Thoracic aorta (tissue), 2 donors: ENCODE measurements around the gene CTSO. TPM values are rescaled to one million over a fixed set of nuclear protein-coding genes. Genes with fewer than 3 reads are reported as not detected.

Experiments used
- ATAC-seq: fragments of 150-250 bp; one replicate; pipeline ENCODE4 v1.8.0; 2017; ENCODE audit warnings: low read depth; ENCODE audit not compliant: insufficient number of reproducible peaks, low FRiP score
- DNase-seq: peaks from one replicate; pipeline ENCODE4 v3.0.0-alpha.2; 2020; ENCODE audit warnings: low spot score
- H3K27ac ChIP-seq, 2 donors: fragments of 200-600 bp; sonication (generic); 1 replicate in 1 of 2; 2 replicates in 1 of 2; pipeline ENCODE4 v1.5.1; 2016; ENCODE audit warnings: mild to moderate bottlenecking in 2 of 2, moderate library complexity in 2 of 2
- H3K27me3 ChIP-seq: fragments of 200-600 bp; sonication (generic); replicated peaks from 2 replicates; pipeline ENCODE4 v1.6.0; 2016; ENCODE audit warnings: mild to moderate bottlenecking; ENCODE audit not compliant: insufficient read depth
- H3K36me3 ChIP-seq: fragments of 200-600 bp; sonication (generic); one replicate; pipeline ENCODE4 v1.5.1; 2016
- H3K4me1 ChIP-seq, 2 donors: fragments of 200-600 bp; sonication (generic); 1 replicate in 1 of 2; 2 replicates in 1 of 2; pipeline versions ENCODE4 v1.5.1 to v1.6.0; 2016; ENCODE audit warnings: low read depth in 2 of 2, mild to moderate bottlenecking in 1 of 2; ENCODE audit not compliant: control insufficient read depth in 1 of 2
- H3K4me3 ChIP-seq: fragments of 200-600 bp; sonication (generic); 2 replicates; pipeline ENCODE4 v1.5.1; 2016; ENCODE audit warnings: mild to moderate bottlenecking
- H3K9me3 ChIP-seq: fragments of 200-600 bp; sonication (generic); 2 replicates; pipeline ENCODE4 v1.5.1; 2016
- total RNA-seq, 2 donors: library from RNA; depleted of rRNA; stranded (reverse); fragments of >200 nt; gene quantifications; one replicate each; pipeline versions ENCODE4 v1.1.0 to v1.2.3, GENCODE V29; 2016
- TF ChIP-seq, protein P1 (sequence below): fragments of 200-600 bp; sonication (generic); IDR thresholded peaks from one replicate; pipeline ENCODE4 v1.5.1; 2019; ENCODE audit warnings: antibody characterized with exemption

Gene CTSO
- total RNA-seq, 2 donors from 2014 or later = 31.1 to 36.6 TPM

DNA sequence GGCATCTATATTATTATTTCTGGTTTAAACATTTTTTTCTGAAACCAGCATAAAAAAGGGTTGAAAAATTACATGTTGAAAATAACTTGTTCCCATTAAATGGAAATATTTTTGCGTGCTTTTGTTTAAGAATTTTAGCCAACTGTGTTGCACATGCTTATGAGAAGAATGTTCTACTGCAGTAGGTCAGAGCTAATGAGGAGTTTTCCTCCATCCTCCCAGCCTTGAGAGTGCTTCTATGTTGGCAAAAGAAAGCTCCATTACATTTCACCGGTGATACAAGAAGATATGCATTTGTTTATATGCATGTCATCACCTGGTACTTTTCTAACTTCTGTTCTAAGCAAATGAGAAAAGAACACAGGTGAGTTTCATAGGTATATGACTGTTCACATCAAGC is 63.7 kb downstream of the CTSO start:
- ATAC-seq (no peak), DNase-seq (no peak)
- H3K36me3 ChIP-seq = no peaks in the 10 kb centered on the region
- TF ChIP-seq, protein P1, sequence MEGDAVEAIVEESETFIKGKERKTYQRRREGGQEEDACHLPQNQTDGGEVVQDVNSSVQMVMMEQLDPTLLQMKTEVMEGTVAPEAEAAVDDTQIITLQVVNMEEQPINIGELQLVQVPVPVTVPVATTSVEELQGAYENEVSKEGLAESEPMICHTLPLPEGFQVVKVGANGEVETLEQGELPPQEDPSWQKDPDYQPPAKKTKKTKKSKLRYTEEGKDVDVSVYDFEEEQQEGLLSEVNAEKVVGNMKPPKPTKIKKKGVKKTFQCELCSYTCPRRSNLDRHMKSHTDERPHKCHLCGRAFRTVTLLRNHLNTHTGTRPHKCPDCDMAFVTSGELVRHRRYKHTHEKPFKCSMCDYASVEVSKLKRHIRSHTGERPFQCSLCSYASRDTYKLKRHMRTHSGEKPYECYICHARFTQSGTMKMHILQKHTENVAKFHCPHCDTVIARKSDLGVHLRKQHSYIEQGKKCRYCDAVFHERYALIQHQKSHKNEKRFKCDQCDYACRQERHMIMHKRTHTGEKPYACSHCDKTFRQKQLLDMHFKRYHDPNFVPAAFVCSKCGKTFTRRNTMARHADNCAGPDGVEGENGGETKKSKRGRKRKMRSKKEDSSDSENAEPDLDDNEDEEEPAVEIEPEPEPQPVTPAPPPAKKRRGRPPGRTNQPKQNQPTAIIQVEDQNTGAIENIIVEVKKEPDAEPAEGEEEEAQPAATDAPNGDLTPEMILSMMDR = no peak
- no peak overlapping the region for H3K27ac ChIP-seq
- H3K9me3 ChIP-seq = no peaks in the 10 kb centered on the region
- H3K4me1 ChIP-seq = peaks cover 9 to 15% of the 10 kb centered on the region in 2 donors
- no peaks in the 10 kb centered on the region for H3K27me3 ChIP-seq
- H3K4me3 ChIP-seq = no peak overlapping the region

DNA sequence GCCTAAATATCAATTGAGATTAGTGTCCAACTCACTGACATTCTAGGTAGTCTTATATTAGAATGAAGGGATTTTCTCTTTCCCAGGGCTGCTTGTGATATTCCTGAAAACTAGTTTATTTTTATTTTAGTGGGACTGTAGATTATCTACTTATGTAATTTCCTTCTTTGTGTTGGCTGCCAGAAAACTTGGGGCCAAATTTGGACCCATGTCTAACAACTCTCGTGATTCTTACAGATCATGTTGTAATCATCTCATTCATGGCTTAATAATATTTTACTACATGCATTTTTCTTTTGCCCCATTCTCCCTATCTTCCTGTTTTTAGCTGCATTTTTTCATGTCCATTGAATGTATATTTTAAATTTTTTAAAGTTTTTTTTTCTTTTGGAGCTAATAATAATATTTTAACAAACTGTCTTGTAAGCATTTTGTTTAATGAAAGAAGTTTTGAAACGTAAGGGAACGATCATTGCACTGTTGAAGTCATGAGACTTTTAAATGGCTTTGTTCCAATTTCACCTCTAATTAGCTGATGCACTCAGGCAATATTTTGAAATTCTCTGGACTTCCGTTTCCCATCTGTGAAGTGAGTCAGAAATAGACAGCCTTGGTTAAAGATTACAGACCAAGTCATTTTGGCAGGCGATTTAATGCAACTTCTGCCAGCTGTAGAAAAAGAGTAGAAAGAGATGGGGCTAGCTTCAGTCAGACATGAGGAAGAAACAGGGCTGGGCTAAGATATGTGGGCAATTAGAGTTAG is 64.5 kb downstream of the CTSO start:
- Histone ChIP-seq H3K27ac (no peak overlapping the region), H3K27me3 (no peaks in the 10 kb centered on the region), H3K4me1 (peaks cover 9 to 15% of the 10 kb centered on the region in 2 donors), H3K36me3 (no peaks in the 10 kb centered on the region), H3K9me3 (no peaks in the 10 kb centered on the region), H3K4me3 (no peak overlapping the region)
- TF ChIP-seq, protein P1 = no peak
- no peak for DNase-seq
- ATAC-seq = peak; percentile 73

DNA sequence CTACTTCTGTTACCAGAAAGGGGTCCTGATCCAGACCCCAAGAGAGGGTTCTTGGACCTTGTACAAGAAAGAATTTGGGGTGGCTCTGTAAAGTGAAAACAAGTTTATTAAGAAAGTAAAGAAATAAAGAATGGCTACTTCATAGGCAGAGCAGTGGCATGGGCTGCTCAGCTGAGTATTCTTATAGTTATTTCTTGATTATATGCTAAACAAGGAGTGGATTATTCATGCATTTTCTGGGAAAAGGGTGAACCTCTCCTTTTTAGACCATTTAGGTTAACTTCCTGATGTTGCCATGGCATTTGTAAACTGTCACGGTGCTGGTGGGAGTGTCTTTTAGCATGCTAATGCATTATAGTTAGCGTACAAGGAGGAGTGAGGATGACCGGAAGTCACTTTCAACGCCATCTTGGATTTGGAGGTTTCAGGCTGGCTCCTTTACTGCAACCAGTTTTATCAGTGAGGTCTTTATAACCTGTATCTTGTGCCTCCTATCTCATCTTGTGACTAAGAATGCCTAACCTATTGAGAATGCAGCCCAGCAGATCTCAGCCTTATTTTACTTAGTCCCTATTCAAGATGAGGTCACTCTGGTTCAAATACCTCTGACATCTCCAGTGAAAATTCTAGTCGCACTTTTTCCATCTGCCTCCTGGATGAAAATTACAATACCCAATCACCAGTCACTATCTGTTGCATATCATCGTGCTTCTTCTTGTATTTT is 65.7 kb downstream of the CTSO start:
- Histone ChIP-seq H3K27me3 (no peaks in the 10 kb centered on the region), H3K4me3 (no peak overlapping the region), H3K27ac (no peak overlapping the region), H3K9me3 (no peaks in the 10 kb centered on the region), H3K36me3 (no peaks in the 10 kb centered on the region), H3K4me1 (peaks cover 9 to 15% of the 10 kb centered on the region in 2 donors)
- TF ChIP-seq, protein P1 = no peak
- no peak for DNase-seq
- no peak for ATAC-seq

DNA sequence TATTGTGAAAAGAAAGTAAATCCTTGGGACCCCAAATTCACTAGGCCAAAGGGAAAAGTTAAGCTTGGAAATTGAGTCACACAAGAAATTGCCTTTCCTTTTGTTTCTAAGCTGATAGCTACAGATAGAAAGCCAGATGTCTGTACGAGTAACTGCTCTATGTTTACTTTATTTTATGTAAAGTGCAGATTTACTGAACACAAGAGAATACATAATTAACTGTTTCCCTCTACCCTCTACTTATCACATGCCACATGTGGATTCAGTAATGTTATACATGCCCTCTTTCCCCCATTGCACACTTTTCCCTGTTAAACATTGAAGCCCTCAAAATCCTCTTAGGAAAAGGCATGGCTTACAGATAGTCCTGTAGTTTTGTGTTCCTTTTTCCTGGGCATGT is 66.6 kb downstream of the CTSO start:
- no peak overlapping the region for H3K27ac ChIP-seq
- DNase-seq = no peak

DNA sequence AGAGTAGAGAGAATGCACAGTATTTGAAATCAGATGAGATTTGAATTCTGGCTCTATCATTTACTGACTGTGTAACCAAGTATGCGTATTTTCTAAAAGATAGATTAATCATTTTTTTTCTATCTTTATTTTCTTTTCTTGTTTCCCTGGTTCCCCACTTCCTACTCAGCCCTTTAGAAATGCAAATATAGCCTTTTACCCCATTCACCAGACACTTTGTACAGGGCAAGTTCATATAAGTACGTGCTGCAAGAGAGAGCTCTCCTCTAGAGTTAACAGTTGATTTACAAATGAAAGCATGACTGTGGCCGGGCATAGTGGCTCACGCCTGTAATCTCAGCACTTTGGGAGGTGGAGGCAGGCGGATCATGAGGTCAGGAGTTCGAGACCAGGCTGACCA is 68.0 kb downstream of the CTSO start:
- ATAC-seq (no peak), DNase-seq (no peak)
- Histone ChIP-seq H3K27ac (no peak overlapping the region), H3K4me3 (no peak overlapping the region), H3K9me3 (no peaks in the 10 kb centered on the region), H3K36me3 (no peaks in the 10 kb centered on the region), H3K27me3 (no peaks in the 10 kb centered on the region), H3K4me1 (peaks cover 9 to 15% of the 10 kb centered on the region in 2 donors)
- TF ChIP-seq, protein P1 = no peak

More for the DNA sequence above, 66.6 kb downstream of the CTSO start:
- H3K9me3 ChIP-seq = no peaks in the 10 kb centered on the region
- H3K4me1 ChIP-seq = peaks cover 9 to 15% of the 10 kb centered on the region in 2 donors
- H3K36me3 ChIP-seq = no peaks in the 10 kb centered on the region
- no peak for ATAC-seq
- TF ChIP-seq, protein P1 = no peak
- no peaks in the 10 kb centered on the region for H3K27me3 ChIP-seq
- no peak overlapping the region for H3K4me3 ChIP-seq
